Pancreas (tissue), 10 donors: ENCODE measurements around the gene MEGF11. TPM values are rescaled to one million over a fixed set of nuclear protein-coding genes. Genes with fewer than 3 reads are reported as not detected.

ENCODE experiments used
- ATAC-seq, 4 donors: fragments of 200-7000 bp; cut with Tn5 transposase; one replicate each; pipeline versions ENCODE4 v1.8.0 to v1.9.1; 2020; ENCODE audit warnings: mild to moderate bottlenecking in 4 of 4, moderate library complexity in 4 of 4
- DNase-seq, 6 donors: peaks; one replicate each; pipeline ENCODE4 v3.0.0-alpha.2; 2020
- FAIRE-seq: peaks from 2 replicates; lab custom pipeline; 2012; peaks lifted over from hg19 to GRCh38; lab: Jason Lieb, UNC
- H3K27ac ChIP-seq, 4 donors: fragments of 200-600 bp; sonication (generic); 1 replicate in 3 of 4; 2 replicates in 1 of 4; pipeline versions ENCODE4 v1.5.0 to v1.8.0; 2020
- H3K27me3 ChIP-seq, 4 donors: fragments of 200-600 bp; one replicate each; pipeline ENCODE4 v1.8.0; 2021
- H3K36me3 ChIP-seq, 3 donors: fragments of 200-600 bp; sonication (generic) in 1 of 3; one replicate each; pipeline versions ENCODE4 v1.5.0 to v1.8.0; 2020 to 2021
- H3K4me1 ChIP-seq, 3 donors: fragments of 200-600 bp; one replicate each; pipeline ENCODE4 v1.8.0; 2021
- H3K4me3 ChIP-seq, 4 donors: fragments of 200-600 bp; sonication (generic) in 2 of 4; one replicate each; pipeline versions ENCODE4 v1.5.0 to v1.8.0; 2020 to 2021
- H3K9me3 ChIP-seq, 4 donors: fragments of 200-600 bp; one replicate each; pipeline ENCODE4 v1.8.0; 2021
- WGBS, 2 donors: extraction: QIAGEN DNeasy Blood & Tissue Kit; methylation state at CpG; one replicate each; pipeline ENCODE4 v1.1.7; 2013; 5-methylcytosine and 5-hydroxymethylcytosine counted together
- intact Hi-C, 3 donors: fragments of 100-400 bp; cut with DNase I; formaldehyde crosslinking; loops; one replicate each; pipeline versions ENCODE4 v1.11.1 to v1.14.2; 2022
- polyA plus RNA-seq, 2 donors: library from polyadenylated mRNA; stranded (reverse); fragments of 200-250 nt; gene quantifications; one replicate each; pipeline ENCODE4 v1.2.3, GENCODE V29; 2013
- total RNA-seq, 6 donors: library from RNA; stranded (reverse); fragmentation: NEBNext Ultra II Directional in 4 of 6; extraction: Animal tissue kit (Norgen Biotek cat#: 25700) in 4 of 6; gene quantifications; one replicate each; pipeline versions ENCODE4 v1.2.1 to v1.2.4, GENCODE V29; 2021 to 2023
- TF ChIP-seq, protein P1 (sequence below), 4 donors: fragments of 200-600 bp; sonication (generic) in 3 of 4; IDR thresholded peaks; one replicate each; pipeline versions ENCODE4 v1.5.0 to v1.8.0; 2021; ENCODE audit warnings: antibody characterized with exemption in 4 of 4
- donor health status: healthy with polysubstance abuse.
- donor health status: DM: no; HTN: no; CAD: no; lungs with moderate emphysema.
- donor health status: DM: no; HTN: no; CAD: no.
- donor health status: control.
- donor health status: control.
- donor health status: Bipolar disorder and iron deficiency.
- donor health status: DM: yes; HTN: yes; CAD: no.
- donor health status: DM: no; HTN: no; CAD: no.
- donor health status: DM: no; HTN: no; CAD: no.
- donor health status: DM: yes; HTN: yes; CAD: no.

MEGF11 gene
- total and polyA plus RNA-seq, 8 donors: 0.19 to 0.87 (median 0.37) TPM

DNA sequence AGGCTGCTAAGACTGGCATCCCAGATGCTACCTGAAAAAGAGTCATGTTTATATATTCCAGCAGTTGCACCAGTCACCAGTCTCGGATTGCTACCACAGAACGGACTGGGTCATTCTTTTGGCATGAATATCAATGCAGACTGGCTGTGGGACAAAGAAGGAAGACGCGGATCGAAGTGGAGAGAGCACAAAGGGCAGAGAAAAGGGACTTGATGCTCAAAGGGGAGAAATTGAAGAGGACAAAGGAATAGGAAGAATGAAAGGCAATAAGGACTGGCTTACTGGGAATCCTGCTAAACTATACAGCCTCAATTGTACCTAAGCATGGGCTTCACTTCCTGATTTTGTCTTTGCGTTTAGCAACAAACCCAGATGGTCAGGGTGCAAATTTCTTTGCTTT, 24.5 kb upstream of the MEGF11 start:
- intact Hi-C loops: no loop called here
- H3K36me3 ChIP-seq: no peaks in the 10 kb centered on the region
- 82 to 90% methylated on average over 6 of the region's 6 CpGs for WGBS, 2 donors
- TF ChIP-seq, protein P1, sequence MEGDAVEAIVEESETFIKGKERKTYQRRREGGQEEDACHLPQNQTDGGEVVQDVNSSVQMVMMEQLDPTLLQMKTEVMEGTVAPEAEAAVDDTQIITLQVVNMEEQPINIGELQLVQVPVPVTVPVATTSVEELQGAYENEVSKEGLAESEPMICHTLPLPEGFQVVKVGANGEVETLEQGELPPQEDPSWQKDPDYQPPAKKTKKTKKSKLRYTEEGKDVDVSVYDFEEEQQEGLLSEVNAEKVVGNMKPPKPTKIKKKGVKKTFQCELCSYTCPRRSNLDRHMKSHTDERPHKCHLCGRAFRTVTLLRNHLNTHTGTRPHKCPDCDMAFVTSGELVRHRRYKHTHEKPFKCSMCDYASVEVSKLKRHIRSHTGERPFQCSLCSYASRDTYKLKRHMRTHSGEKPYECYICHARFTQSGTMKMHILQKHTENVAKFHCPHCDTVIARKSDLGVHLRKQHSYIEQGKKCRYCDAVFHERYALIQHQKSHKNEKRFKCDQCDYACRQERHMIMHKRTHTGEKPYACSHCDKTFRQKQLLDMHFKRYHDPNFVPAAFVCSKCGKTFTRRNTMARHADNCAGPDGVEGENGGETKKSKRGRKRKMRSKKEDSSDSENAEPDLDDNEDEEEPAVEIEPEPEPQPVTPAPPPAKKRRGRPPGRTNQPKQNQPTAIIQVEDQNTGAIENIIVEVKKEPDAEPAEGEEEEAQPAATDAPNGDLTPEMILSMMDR (IDR thresholded peaks at IDR 0.05): no peak
- DNase-seq (no peak), ATAC-seq (no peak), FAIRE-seq (no peak)
- no peaks in the 10 kb centered on the region for H3K27me3 ChIP-seq
- H3K9me3 ChIP-seq: no peaks in the 10 kb centered on the region
- no peak overlapping the region for H3K4me3 ChIP-seq
- no peak overlapping the region for H3K27ac ChIP-seq
- H3K4me1 ChIP-seq: no peaks in the 10 kb centered on the region

DNA sequence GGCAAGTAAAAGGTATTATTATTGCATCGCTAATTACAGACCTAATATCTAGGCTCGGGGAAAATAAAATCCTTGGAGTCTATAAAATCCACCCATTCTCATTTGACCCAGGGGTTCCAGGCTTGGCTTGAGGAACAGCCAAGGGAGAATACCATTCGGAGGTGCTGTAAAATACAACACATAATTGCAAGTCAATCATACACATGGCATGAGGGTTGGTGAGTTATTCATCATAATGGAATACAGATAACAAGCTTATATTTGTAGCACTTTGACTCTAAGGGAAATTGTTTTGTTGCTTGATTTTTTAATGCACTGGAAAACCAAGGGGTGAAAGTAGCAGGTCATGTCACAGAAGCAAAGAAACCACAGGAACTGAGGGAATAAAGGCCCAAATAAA, 23.0 kb upstream of the MEGF11 start:
- DNase-seq (no peak), ATAC-seq (no peak), FAIRE-seq (no peak)
- whole genome bisulfite sequencing, 2 donors: 87% methylated on average over 3 of the region's 3 CpGs
- no peak overlapping the region for H3K27ac ChIP-seq
- TF ChIP-seq, protein P1 (IDR thresholded peaks at IDR 0.05): no peak
- no peaks in the 10 kb centered on the region for H3K4me1 ChIP-seq
- no peaks in the 10 kb centered on the region for H3K36me3 ChIP-seq
- no peak overlapping the region for H3K4me3 ChIP-seq
- intact Hi-C loops: no loop called here
- H3K27me3 ChIP-seq: no peaks in the 10 kb centered on the region
- H3K9me3 ChIP-seq: no peaks in the 10 kb centered on the region

DNA sequence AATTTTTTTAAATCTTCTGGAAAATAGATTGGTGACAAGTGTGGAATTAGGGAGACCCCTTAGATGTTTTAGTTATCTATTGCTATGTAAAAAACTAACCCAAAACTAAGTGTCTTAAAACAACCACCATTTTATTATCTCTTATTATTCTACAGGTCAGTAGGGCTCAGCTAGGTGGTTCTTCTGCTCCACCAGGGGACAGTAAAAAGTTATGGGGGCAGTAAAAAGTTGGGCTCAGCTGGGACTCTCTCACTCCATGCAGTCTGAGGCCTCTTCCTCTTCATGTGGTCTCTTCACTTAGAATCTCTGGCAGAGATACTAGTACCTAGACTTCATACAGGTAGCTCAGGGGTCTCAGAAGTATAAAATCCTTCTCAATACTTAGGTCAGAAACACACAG, 21.8 kb upstream of the MEGF11 start:
- intact Hi-C loops: no loop called here
- DNase-seq: no peak
- no peak for ATAC-seq
- FAIRE-seq: no peak
- H3K9me3 ChIP-seq: no peaks in the 10 kb centered on the region
- H3K27ac ChIP-seq: no peak overlapping the region
- no peaks in the 10 kb centered on the region for H3K36me3 ChIP-seq
- H3K4me1 ChIP-seq: no peaks in the 10 kb centered on the region
- H3K4me3 ChIP-seq: no peak overlapping the region
- TF ChIP-seq, protein P1 (IDR thresholded peaks at IDR 0.05): no peak
- no peaks in the 10 kb centered on the region for H3K27me3 ChIP-seq

DNA sequence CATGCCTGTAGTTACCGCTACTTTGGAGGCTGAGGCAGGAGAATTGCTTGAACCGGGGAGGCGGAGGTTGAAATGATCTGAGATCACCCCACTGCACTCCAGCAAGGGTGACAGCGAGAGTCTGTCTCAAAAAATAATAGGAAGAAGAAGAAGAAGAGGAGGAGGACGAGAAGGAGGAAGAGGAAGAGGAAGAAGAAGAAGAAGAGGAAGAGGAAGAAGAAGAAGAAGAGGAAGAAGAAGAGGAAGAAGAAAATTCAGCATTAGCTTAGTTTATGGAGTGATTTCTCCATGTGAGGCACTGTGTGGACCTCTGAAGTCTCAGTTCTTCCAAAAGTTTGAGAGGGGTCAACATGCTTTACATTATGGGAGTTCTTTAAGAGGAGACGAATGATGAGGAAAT, 17.4 kb upstream of the MEGF11 start:
- FAIRE-seq (no peak), DNase-seq (no peak), ATAC-seq (no peak)
- intact Hi-C loops: no loop called here
- H3K36me3 ChIP-seq: no peaks in the 10 kb centered on the region
- H3K27ac ChIP-seq: no peak overlapping the region
- no peaks in the 10 kb centered on the region for H3K4me1 ChIP-seq
- no peaks in the 10 kb centered on the region for H3K9me3 ChIP-seq
- no peaks in the 10 kb centered on the region for H3K27me3 ChIP-seq
- no peak overlapping the region for H3K4me3 ChIP-seq
- 76 to 94% methylated on average over 6 of the region's 6 CpGs for WGBS, 2 donors
- TF ChIP-seq, protein P1 (IDR thresholded peaks at IDR 0.05): no peak

DNA sequence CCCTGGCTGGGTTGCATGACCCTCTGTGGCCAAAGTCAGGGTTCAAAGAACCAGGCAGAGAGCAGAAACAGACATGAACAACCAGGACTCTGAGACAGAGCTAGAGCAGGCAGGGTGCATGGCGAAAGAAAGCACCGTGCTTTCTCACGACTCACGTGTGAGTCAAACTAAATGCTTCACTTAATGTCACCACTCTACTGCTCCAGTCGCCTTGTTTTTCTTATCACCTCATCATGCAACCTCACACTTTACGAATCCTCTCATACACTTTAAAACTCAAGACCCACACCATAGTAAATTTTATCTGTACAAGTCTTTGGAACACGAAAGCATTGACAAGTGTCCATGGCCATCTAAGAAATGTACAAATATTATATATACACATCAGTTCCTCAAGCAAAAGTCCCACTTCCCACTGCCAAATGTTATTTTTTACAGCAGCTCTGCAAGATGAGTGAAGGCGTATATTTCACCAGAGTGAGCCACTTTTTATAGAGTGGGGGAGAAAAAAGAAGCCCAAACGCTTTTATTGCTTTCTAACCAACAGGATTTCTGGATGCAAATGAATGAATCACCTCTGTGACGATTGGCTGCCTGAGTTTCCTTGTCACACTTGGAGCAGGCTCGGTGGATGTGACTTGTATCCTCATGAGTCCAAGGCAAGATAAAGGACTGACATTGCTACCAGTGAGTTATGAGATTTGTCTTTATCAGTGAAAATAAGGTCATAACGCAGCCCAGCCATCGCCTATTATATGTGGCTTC, 16.0 kb upstream of the MEGF11 start:
- ATAC-seq (peak in 1 of 4 donors; percentile 36), DNase-seq (no peak), FAIRE-seq (no peak)
- no peaks in the 10 kb centered on the region for H3K27me3 ChIP-seq
- no peaks in the 10 kb centered on the region for H3K4me1 ChIP-seq
- H3K4me3 ChIP-seq: no peak overlapping the region
- no peaks in the 10 kb centered on the region for H3K9me3 ChIP-seq
- H3K36me3 ChIP-seq: no peaks in the 10 kb centered on the region
- WGBS, 2 donors: 71 to 72% methylated on average over 13 of the region's 13 CpGs
- TF ChIP-seq, protein P1 (IDR thresholded peaks at IDR 0.05): no peak
- no peak overlapping the region for H3K27ac ChIP-seq
- intact Hi-C loops: no loop called here
